ENCODE measurements around the gene OR10A2. TPM values are rescaled to one million over a fixed set of nuclear protein-coding genes. Genes with fewer than 3 reads are reported as not detected.
"Not testable (repeated sequence)": the region's sequence is repeated elsewhere in the genome, so short reads cannot be mapped to it uniquely, and the experiment has no call there.

The OR10A2 gene
- total RNA-seq, 4 donors from 2014 or later, result not detected

- TF ChIP-seq CTCF (IDR thresholded peaks at IDR 0.05) (no peak), POLR2A (IDR thresholded peaks at IDR 0.05) (no peak)
- H3K27me3 ChIP-seq, result no peaks in the 10 kb centered on the region
- no peaks in the 10 kb centered on the region for H3K36me3 ChIP-seq
- no peak overlapping the region for H3K4me3 ChIP-seq
- DNase-seq, result no peak
- intact Hi-C loops (cut with DNase I; ENCODE audit: low total_unique reads), result no loop called here
- no peak overlapping the region for H3K27ac ChIP-seq
- no peaks in the 10 kb centered on the region for H3K9me3 ChIP-seq
- no peaks in the 10 kb centered on the region for H3K4me1 ChIP-seq
Measured at GRCh38 chr11:6895010-6895409, 32.2 kb downstream of the OR10A2 start.

- Histone ChIP-seq H3K27ac (no peak overlapping the region), H3K36me3 (no peaks in the 10 kb centered on the region), H3K4me3 (no peak overlapping the region), H3K4me1 (no peaks in the 10 kb centered on the region), H3K9me3 (no peaks in the 10 kb centered on the region), H3K27me3 (no peaks in the 10 kb centered on the region)
- intact Hi-C loops (cut with DNase I; ENCODE audit: low total_unique reads), result no loop called here
- TF ChIP-seq POLR2A (IDR thresholded peaks at IDR 0.05), result no peak
- no peak for TF ChIP-seq CTCF (IDR thresholded peaks at IDR 0.05)
- DNase-seq, result no peak
Measured at GRCh38 chr11:6898911-6899310, 36.1 kb downstream of the OR10A2 start.

- Histone ChIP-seq H3K36me3 (no peaks in the 10 kb centered on the region), H3K27me3 (no peaks in the 10 kb centered on the region), H3K4me1 (no peaks in the 10 kb centered on the region), H3K27ac (no peak overlapping the region), H3K4me3 (no peak overlapping the region), H3K9me3 (no peaks in the 10 kb centered on the region)
- intact Hi-C loops (cut with DNase I; ENCODE audit: low total_unique reads), result no loop called here
- no peak for TF ChIP-seq POLR2A (IDR thresholded peaks at IDR 0.05)
- TF ChIP-seq CTCF (IDR thresholded peaks at IDR 0.05), result no peak
- no peak for DNase-seq
Measured at GRCh38 chr11:6900327-6900999, 37.6 kb downstream of the OR10A2 start.

- intact Hi-C loops (cut with DNase I; ENCODE audit: low total_unique reads); DNase-seq; H3K9me3 ChIP-seq; H3K4me1 ChIP-seq; H3K27me3 ChIP-seq; H3K27ac ChIP-seq; H3K36me3 ChIP-seq; H3K4me3 ChIP-seq: not testable (repeated sequence)
Measured at GRCh38 chr11:6904804-6905203, 41.9 kb downstream of the OR10A2 start.

- intact Hi-C loops (cut with DNase I; ENCODE audit: low total_unique reads), result no loop called here
- Histone ChIP-seq H3K27me3 (no peaks in the 10 kb centered on the region), H3K27ac (no peak overlapping the region), H3K9me3 (no peaks in the 10 kb centered on the region), H3K4me3 (no peak overlapping the region), H3K4me1 (no peaks in the 10 kb centered on the region), H3K36me3 (no peaks in the 10 kb centered on the region)
- no peak for DNase-seq
- TF ChIP-seq CTCF (IDR thresholded peaks at IDR 0.05), result no peak
- TF ChIP-seq POLR2A (IDR thresholded peaks at IDR 0.05), result no peak
Measured at GRCh38 chr11:6911378-6911777, 48.5 kb downstream of the OR10A2 start.

GRCh38 chr11:6911948-6912347 lies 49.1 kb downstream of the OR10A2 start:
- intact Hi-C loops (cut with DNase I; ENCODE audit: low total_unique reads), result no loop called here
- H3K27me3 ChIP-seq, result no peaks in the 10 kb centered on the region
- no peaks in the 10 kb centered on the region for H3K9me3 ChIP-seq
- no peak overlapping the region for H3K4me3 ChIP-seq
- no peak overlapping the region for H3K27ac ChIP-seq
- no peaks in the 10 kb centered on the region for H3K4me1 ChIP-seq
- no peak for DNase-seq
- TF ChIP-seq POLR2A (IDR thresholded peaks at IDR 0.05) (no peak), CTCF (IDR thresholded peaks at IDR 0.05) (no peak)
- H3K36me3 ChIP-seq, result no peaks in the 10 kb centered on the region

Data from uterus (tissue), 4 donors.